Prostate gland (tissue), 2 donors: ENCODE results near the gene SLC7A6OS.

Experiments used
- POLR2A ChIP-seq: fragments of 450-650 bp; IDR thresholded peaks from one replicate; pipeline ENCODE4 v1.6.1; 2016; ENCODE audit warnings: antibody characterized with exemption, mild to moderate bottlenecking
- POLR2AphosphoS5 ChIP-seq: sonication (generic); formaldehyde crosslinking; IDR thresholded peaks from one replicate; pipeline ENCODE4 v1.6.1; 2017; ENCODE audit warnings: antibody characterized with exemption
- TF ChIP-seq, protein P1 (sequence below), 4 experiments: fragments of 200-600 bp in 2 of 4; fragments of 450-650 bp in 2 of 4; sonication (generic) in 2 of 4; IDR thresholded peaks; 1 replicate in 3 of 4; 2 replicates in 1 of 4; pipeline ENCODE4 v1.5.1; 2016 to 2019; ENCODE audit warnings: antibody characterized with exemption in 4 of 4, mild to moderate bottlenecking in 2 of 4, moderate library complexity in 2 of 4

DNA sequence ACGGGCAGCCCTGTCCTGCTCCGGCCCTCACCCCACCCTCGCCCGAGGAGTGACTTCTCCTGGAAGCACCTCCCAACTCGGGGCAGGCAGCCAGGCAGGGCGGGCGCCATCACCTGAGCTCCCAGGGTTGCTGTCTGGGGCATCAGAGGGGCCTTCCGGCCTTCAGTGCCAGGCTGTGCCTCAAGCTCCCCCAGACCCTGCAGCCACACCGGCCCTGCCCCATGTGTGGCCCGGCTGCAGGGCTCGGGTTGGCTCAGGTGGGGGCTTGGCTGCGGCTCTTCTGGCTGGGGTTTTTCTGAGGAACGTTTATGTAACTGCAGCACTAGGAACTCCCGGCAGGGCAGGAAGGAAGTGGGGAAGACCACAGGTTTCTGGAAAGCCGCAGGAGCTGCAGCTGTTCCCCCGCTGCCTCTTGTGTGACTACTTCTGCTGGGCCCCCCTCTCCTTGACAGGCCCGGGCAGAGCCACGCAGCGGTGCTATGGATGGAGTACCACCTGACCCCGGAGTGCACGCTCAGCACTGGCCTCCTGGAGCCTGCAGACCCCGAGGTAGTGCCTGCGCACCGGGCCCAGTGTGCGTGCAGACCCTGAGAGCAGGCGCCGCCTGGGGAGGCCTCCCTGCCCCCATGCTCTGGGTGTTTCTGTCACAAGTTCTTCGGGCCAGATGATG is 45.6 kb upstream of the SLC7A6OS start:
- TF ChIP-seq, protein P1, sequence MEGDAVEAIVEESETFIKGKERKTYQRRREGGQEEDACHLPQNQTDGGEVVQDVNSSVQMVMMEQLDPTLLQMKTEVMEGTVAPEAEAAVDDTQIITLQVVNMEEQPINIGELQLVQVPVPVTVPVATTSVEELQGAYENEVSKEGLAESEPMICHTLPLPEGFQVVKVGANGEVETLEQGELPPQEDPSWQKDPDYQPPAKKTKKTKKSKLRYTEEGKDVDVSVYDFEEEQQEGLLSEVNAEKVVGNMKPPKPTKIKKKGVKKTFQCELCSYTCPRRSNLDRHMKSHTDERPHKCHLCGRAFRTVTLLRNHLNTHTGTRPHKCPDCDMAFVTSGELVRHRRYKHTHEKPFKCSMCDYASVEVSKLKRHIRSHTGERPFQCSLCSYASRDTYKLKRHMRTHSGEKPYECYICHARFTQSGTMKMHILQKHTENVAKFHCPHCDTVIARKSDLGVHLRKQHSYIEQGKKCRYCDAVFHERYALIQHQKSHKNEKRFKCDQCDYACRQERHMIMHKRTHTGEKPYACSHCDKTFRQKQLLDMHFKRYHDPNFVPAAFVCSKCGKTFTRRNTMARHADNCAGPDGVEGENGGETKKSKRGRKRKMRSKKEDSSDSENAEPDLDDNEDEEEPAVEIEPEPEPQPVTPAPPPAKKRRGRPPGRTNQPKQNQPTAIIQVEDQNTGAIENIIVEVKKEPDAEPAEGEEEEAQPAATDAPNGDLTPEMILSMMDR (IDR thresholded peaks at IDR 0.05), result no peak
- TF ChIP-seq POLR2A (no peak), POLR2AphosphoS5 (no peak)
